Liver (tissue), 9 donors: ENCODE results near the gene DNAJC4. TPM values are rescaled to one million over a fixed set of nuclear protein-coding genes. Genes with fewer than 3 reads are reported as not detected.

Experiments
- DNase-seq: peaks from one replicate; pipeline ENCODE4 v3.0.0-alpha.2; 2017; ENCODE audit warnings: low spot score
- H3K27ac ChIP-seq, 2 donors: one replicate each; pipeline ENCODE4 v1.7.0; 2013; ENCODE audit warnings: inconsistent platforms in 2 of 2, low read length in 2 of 2, control low read depth in 1 of 2, low read depth in 1 of 2, mild to moderate bottlenecking in 1 of 2
- H3K27me3 ChIP-seq, 4 donors: one replicate each; pipeline versions ENCODE4 v1.6.1 to v1.7.0; 2013; ENCODE audit warnings: low read length in 3 of 4, inconsistent platforms in 1 of 4, mild to moderate bottlenecking in 1 of 4, moderate library complexity in 1 of 4; ENCODE audit not compliant: control insufficient read depth in 4 of 4, insufficient read depth in 4 of 4
- H3K36me3 ChIP-seq, 4 donors: one replicate each; pipeline versions ENCODE4 v1.6.1 to v1.7.0; 2013; ENCODE audit warnings: low read length in 3 of 4, mild to moderate bottlenecking in 3 of 4, low read depth in 1 of 4, moderate library complexity in 1 of 4; ENCODE audit not compliant: control insufficient read depth in 4 of 4, insufficient read depth in 3 of 4
- H3K4me1 ChIP-seq, 4 donors: one replicate each; pipeline versions ENCODE4 v1.6.1 to v1.7.0; 2013; ENCODE audit warnings: low read length in 3 of 4, mild to moderate bottlenecking in 3 of 4, moderate library complexity in 1 of 4; ENCODE audit not compliant: control insufficient read depth in 4 of 4, insufficient read depth in 4 of 4
- H3K4me3 ChIP-seq, 3 donors: one replicate each; pipeline versions ENCODE4 v1.6.1 to v1.7.0; 2013; ENCODE audit warnings: low read length in 3 of 3, control low read depth in 1 of 3, low read depth in 1 of 3, mild to moderate bottlenecking in 1 of 3
- H3K9ac ChIP-seq, 2 donors: one replicate each; pipeline ENCODE4 v1.7.0; 2013; ENCODE audit warnings: low read length in 2 of 2, mild to moderate bottlenecking in 2 of 2, moderate library complexity in 2 of 2, control low read depth in 1 of 2, low read depth in 1 of 2
- H3K9me3 ChIP-seq, 4 donors: one replicate each; pipeline versions ENCODE4 v1.6.1 to v1.7.0; 2013; ENCODE audit warnings: low read length in 3 of 4; ENCODE audit not compliant: control insufficient read depth in 4 of 4
- EGR1 ChIP-seq, 2 donors: IDR thresholded peaks; 2 replicates each; pipeline ENCODE4 v1.6.1; 2016 to 2018; ENCODE audit warnings: antibody characterized with exemption in 2 of 2, low read depth in 2 of 2
- FOXA2 ChIP-seq: IDR thresholded peaks from 2 replicates; pipeline ENCODE4 v1.6.1; 2016; ENCODE audit warnings: antibody characterized with exemption
- GABPA ChIP-seq, 2 donors: IDR thresholded peaks in 1 of 2; conservative IDR thresholded peaks in 1 of 2; 2 replicates each; pipeline ENCODE4 v1.6.1; 2016; ENCODE audit warnings: antibody characterized with exemption in 2 of 2, mild to moderate bottlenecking in 1 of 2, moderate library complexity in 1 of 2
- HNF4A ChIP-seq, 2 donors: conservative IDR thresholded peaks; 2 replicates each; pipeline ENCODE4 v1.6.1; 2016; ENCODE audit warnings: antibody characterized with exemption in 2 of 2, mild to moderate bottlenecking in 2 of 2
- JUND ChIP-seq, 2 donors: IDR thresholded peaks; 2 replicates each; pipeline ENCODE4 v1.6.1; 2016; ENCODE audit warnings: antibody characterized with exemption in 2 of 2
- MAX ChIP-seq: IDR thresholded peaks from 2 replicates; pipeline ENCODE4 v1.6.1; 2016; ENCODE audit warnings: antibody characterized with exemption
- RXRA ChIP-seq, 2 donors: IDR thresholded peaks; 2 replicates each; pipeline ENCODE4 v1.6.1; 2017 to 2018; ENCODE audit warnings: antibody characterized with exemption in 2 of 2, mild to moderate bottlenecking in 1 of 2
- YY1 ChIP-seq: IDR thresholded peaks from 2 replicates; pipeline ENCODE4 v1.6.1; 2016; ENCODE audit warnings: antibody characterized with exemption, mild to moderate bottlenecking
- WGBS: extraction: QIAGEN DNeasy Blood & Tissue Kit; methylation state at CpG from one replicate; pipeline ENCODE4 v1.1.7; 2013; 5-methylcytosine and 5-hydroxymethylcytosine counted together
- polyA plus RNA-seq, 2 donors: library from polyadenylated mRNA; stranded (reverse) in 1 of 2; unstranded in 1 of 2; fragments of 200-250 nt in 1 of 2; fragments of >200 nt in 1 of 2; fragmentation: Nextera tagmentation in 1 of 2; extraction: Ambion mirVana in 1 of 2; gene quantifications; one replicate each; pipeline versions ENCODE4 v1.2.1 to v1.2.3, GENCODE V29; 2013 to 2015
- total RNA-seq, 2 donors: library from RNA; depleted of rRNA; stranded (reverse); fragments of >200 nt; gene quantifications; one replicate each; pipeline ENCODE4 v1.2.3, GENCODE V29; 2014
- TF ChIP-seq, protein P1 (sequence below): fragments of 150-350 bp; IDR thresholded peaks from 2 replicates; pipeline ENCODE4 v1.5.1; 2017; ENCODE audit warnings: improper control_type of control experiment, low read depth, low read length; ENCODE audit not compliant: missing input control
- TF ChIP-seq, protein P2 (sequence below): IDR thresholded peaks from 2 replicates; pipeline ENCODE4 v1.6.1; 2016; ENCODE audit warnings: antibody characterized with exemption, mild to moderate bottlenecking
- TF ChIP-seq, protein P3 (sequence below): IDR thresholded peaks from 2 replicates; pipeline ENCODE4 v1.6.1; 2016; ENCODE audit warnings: antibody characterized with exemption
- donor health status: healthy.
- donor health status: healthy.
- donor health status: healthy.
- donor health status: healthy.
- donor health status: healthy.

Gene DNAJC4
- total and polyA plus RNA-seq, 4 donors = 8.5 to 25.9 (median 23.5) TPM

DNA sequence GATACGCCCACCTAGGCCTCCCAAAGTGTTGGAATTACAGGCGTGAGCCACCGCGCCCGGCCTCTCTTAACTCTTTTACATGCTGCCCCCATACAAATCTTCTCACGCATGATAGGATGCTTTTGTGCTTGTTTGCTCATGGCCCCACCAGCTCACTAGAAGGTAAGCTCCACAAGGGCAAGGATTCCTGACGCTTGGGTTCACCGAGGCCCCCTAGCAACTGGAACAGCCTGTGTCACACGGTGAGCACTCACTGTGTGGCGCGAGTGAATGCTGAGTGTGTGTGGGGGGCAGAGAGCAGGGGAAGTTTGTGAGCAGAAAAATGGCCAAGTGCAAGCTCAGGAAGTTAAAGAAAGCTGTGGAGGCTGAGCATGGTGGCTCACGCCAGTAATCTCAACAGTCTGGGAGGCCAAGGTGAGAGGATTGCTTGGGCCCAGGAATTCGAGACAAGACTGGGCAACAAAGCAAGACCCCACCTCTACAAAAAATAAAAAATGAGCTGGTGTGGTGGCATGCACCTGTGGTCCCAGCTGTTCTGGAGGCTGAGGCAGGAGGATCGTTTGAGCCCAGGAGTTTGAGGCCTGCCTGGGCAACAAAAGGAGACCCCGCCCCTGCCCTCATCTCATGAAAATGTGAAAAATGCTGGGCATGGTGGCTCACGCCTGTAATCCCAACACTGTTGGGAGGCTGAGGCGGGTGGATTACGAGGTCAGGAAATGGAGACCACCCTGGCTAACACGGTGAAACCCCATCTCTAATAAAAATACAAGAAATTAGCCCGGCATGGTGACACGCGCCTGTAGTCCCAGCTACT, 51.8 kb downstream of the DNAJC4 start:
- Histone ChIP-seq H3K4me1 (peaks cover 2 to 26% (median 23%) of the 10 kb centered on the region in 4 donors), H3K4me3 (no peak overlapping the region), H3K27ac (no peak overlapping the region), H3K9me3 (no peaks in the 10 kb centered on the region), H3K27me3 (no peaks in the 10 kb centered on the region), H3K9ac (no peak overlapping the region), H3K36me3 (peaks cover 0 to 12% (median 6%) of the 10 kb centered on the region in 4 donors)
- DNase-seq = no peak
- 97% methylated on average over 22 of the region's 22 CpGs for WGBS
- TF ChIP-seq JUND (IDR thresholded peaks at IDR 0.05) = no peak
- TF ChIP-seq, protein P1, sequence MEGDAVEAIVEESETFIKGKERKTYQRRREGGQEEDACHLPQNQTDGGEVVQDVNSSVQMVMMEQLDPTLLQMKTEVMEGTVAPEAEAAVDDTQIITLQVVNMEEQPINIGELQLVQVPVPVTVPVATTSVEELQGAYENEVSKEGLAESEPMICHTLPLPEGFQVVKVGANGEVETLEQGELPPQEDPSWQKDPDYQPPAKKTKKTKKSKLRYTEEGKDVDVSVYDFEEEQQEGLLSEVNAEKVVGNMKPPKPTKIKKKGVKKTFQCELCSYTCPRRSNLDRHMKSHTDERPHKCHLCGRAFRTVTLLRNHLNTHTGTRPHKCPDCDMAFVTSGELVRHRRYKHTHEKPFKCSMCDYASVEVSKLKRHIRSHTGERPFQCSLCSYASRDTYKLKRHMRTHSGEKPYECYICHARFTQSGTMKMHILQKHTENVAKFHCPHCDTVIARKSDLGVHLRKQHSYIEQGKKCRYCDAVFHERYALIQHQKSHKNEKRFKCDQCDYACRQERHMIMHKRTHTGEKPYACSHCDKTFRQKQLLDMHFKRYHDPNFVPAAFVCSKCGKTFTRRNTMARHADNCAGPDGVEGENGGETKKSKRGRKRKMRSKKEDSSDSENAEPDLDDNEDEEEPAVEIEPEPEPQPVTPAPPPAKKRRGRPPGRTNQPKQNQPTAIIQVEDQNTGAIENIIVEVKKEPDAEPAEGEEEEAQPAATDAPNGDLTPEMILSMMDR = no peak
- TF ChIP-seq, protein P2, sequence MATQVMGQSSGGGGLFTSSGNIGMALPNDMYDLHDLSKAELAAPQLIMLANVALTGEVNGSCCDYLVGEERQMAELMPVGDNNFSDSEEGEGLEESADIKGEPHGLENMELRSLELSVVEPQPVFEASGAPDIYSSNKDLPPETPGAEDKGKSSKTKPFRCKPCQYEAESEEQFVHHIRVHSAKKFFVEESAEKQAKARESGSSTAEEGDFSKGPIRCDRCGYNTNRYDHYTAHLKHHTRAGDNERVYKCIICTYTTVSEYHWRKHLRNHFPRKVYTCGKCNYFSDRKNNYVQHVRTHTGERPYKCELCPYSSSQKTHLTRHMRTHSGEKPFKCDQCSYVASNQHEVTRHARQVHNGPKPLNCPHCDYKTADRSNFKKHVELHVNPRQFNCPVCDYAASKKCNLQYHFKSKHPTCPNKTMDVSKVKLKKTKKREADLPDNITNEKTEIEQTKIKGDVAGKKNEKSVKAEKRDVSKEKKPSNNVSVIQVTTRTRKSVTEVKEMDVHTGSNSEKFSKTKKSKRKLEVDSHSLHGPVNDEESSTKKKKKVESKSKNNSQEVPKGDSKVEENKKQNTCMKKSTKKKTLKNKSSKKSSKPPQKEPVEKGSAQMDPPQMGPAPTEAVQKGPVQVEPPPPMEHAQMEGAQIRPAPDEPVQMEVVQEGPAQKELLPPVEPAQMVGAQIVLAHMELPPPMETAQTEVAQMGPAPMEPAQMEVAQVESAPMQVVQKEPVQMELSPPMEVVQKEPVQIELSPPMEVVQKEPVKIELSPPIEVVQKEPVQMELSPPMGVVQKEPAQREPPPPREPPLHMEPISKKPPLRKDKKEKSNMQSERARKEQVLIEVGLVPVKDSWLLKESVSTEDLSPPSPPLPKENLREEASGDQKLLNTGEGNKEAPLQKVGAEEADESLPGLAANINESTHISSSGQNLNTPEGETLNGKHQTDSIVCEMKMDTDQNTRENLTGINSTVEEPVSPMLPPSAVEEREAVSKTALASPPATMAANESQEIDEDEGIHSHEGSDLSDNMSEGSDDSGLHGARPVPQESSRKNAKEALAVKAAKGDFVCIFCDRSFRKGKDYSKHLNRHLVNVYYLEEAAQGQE = no peak
- TF ChIP-seq RXRA (IDR thresholded peaks at IDR 0.05) = no peak
- no peak for TF ChIP-seq EGR1 (IDR thresholded peaks at IDR 0.05; ENCODE audit: low read depth in 2 of 2)
- no peak for TF ChIP-seq GABPA (IDR thresholded peaks at IDR 0.05 in 1 of 2, conservative IDR thresholded peaks at IDR 0.05 in 1 of 2)
- no peak for TF ChIP-seq FOXA2

- 93% methylated on average over 3 of the region's 3 CpGs for WGBS
- TF ChIP-seq MAX = no peak
- TF ChIP-seq, protein P3, sequence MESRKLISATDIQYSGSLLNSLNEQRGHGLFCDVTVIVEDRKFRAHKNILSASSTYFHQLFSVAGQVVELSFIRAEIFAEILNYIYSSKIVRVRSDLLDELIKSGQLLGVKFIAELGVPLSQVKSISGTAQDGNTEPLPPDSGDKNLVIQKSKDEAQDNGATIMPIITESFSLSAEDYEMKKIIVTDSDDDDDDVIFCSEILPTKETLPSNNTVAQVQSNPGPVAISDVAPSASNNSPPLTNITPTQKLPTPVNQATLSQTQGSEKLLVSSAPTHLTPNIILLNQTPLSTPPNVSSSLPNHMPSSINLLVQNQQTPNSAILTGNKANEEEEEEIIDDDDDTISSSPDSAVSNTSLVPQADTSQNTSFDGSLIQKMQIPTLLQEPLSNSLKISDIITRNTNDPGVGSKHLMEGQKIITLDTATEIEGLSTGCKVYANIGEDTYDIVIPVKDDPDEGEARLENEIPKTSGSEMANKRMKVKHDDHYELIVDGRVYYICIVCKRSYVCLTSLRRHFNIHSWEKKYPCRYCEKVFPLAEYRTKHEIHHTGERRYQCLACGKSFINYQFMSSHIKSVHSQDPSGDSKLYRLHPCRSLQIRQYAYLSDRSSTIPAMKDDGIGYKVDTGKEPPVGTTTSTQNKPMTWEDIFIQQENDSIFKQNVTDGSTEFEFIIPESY = no peak
- no peak for TF ChIP-seq EGR1 (IDR thresholded peaks at IDR 0.05; ENCODE audit: low read depth in 2 of 2)
- TF ChIP-seq HNF4A (conservative IDR thresholded peaks at IDR 0.05) = no peak
- no peak for TF ChIP-seq RXRA (IDR thresholded peaks at IDR 0.05)
- TF ChIP-seq YY1 = no peak
- no peak for TF ChIP-seq GABPA (IDR thresholded peaks at IDR 0.05 in 1 of 2, conservative IDR thresholded peaks at IDR 0.05 in 1 of 2)
- no peaks in the 10 kb centered on the region for H3K27me3 ChIP-seq
- H3K36me3 ChIP-seq = peaks cover 0 to 11% (median 4%) of the 10 kb centered on the region in 4 donors
- H3K27ac ChIP-seq = no peak overlapping the region
- no peak for DNase-seq
- peaks cover 2 to 27% (median 23%) of the 10 kb centered on the region in 4 donors for H3K4me1 ChIP-seq
- no peaks in the 10 kb centered on the region for H3K9me3 ChIP-seq
- peak overlapping the region in 1 of 2 donors; percentile 3 for H3K9ac ChIP-seq
- H3K4me3 ChIP-seq = no peak overlapping the region
Observed at GRCh38 chr11:64283092-64283491, 52.7 kb downstream of the DNAJC4 start.

Other genes with a start within 250 kb of the DNAJC4 start
- gene OTUB1, start 244.1 kb upstream of the DNAJC4 start, total RNA-seq = 10 to 100 TPM; 18.8 to 21.9 TPM
- 10 to 100 TPM; 35.1 to 44.6 TPM for gene OTUB1, start 244.1 kb upstream of the DNAJC4 start, polyA plus RNA-seq
- gene FLRT1, start 194.6 kb upstream of the DNAJC4 start, total RNA-seq = under 1 TPM in 1 of 2 donors, not detected in 1; 0.05 TPM
- under 1 TPM; 0.02 to 0.32 TPM for gene FLRT1, start 194.6 kb upstream of the DNAJC4 start, polyA plus RNA-seq
- 10 to 100 TPM in 1 of 2 donors, 1 to 10 TPM in 1; 8.9 to 12.6 TPM for gene MACROD1, start 64.4 kb upstream of the DNAJC4 start, total RNA-seq
- gene MACROD1, start 64.4 kb upstream of the DNAJC4 start, polyA plus RNA-seq = 10 to 100 TPM; 13.5 to 25.9 TPM
- 10 to 100 TPM; 51.3 to 58.1 TPM for gene STIP1, start 44.4 kb upstream of the DNAJC4 start, total RNA-seq
- gene STIP1, start 44.4 kb upstream of the DNAJC4 start, polyA plus RNA-seq = 10 to 100 TPM; 22.6 to 33.7 TPM
- 10 to 100 TPM; 11.0 to 47.2 TPM for gene FERMT3, start 23.8 kb upstream of the DNAJC4 start, total RNA-seq
- gene FERMT3, start 23.8 kb upstream of the DNAJC4 start, polyA plus RNA-seq = 1 to 10 TPM; 3.4 to 8.5 TPM
- 10 to 100 TPM; 14.0 to 22.9 TPM for gene TRPT1, start 4.4 kb upstream of the DNAJC4 start, total RNA-seq
- gene TRPT1, start 4.4 kb upstream of the DNAJC4 start, polyA plus RNA-seq = 10 to 100 TPM; 18.7 to 37.8 TPM
- 10 to 100 TPM; 20.0 to 47.8 TPM for gene NUDT22, start 4.3 kb upstream of the DNAJC4 start, total RNA-seq
- gene NUDT22, start 4.3 kb upstream of the DNAJC4 start, polyA plus RNA-seq = 10 to 100 TPM; 37.9 to 44.5 TPM
- 1 to 10 TPM; 3.6 to 9.5 TPM for gene VEGFB, start 4.0 kb downstream of the DNAJC4 start, total RNA-seq
- gene VEGFB, start 4.0 kb downstream of the DNAJC4 start, polyA plus RNA-seq = 10 to 100 TPM; 11.9 to 17.3 TPM
- 10 to 100 TPM; 60.8 to 79.0 TPM for gene FKBP2, start 10.5 kb downstream of the DNAJC4 start, total RNA-seq
- gene FKBP2, start 10.5 kb downstream of the DNAJC4 start, polyA plus RNA-seq = 100 to 1,000 TPM; 170 to 241 TPM
- gene PPP1R14B, start 16.4 kb downstream of the DNAJC4 start, total RNA-seq = 10 to 100 TPM; 34.9 to 41.7 TPM
- 10 to 100 TPM; 24.2 to 57.6 TPM for gene PPP1R14B, start 16.4 kb downstream of the DNAJC4 start, polyA plus RNA-seq
- gene PLCB3, start 21.0 kb downstream of the DNAJC4 start, total RNA-seq = 1 to 10 TPM; 7.7 to 8.5 TPM
- gene PLCB3, start 21.0 kb downstream of the DNAJC4 start, polyA plus RNA-seq = 1 to 10 TPM in 1 of 2 donors, under 1 TPM in 1; 0.79 to 3.1 TPM
- 10 to 100 TPM; 16.0 to 21.1 TPM for gene BAD, start 54.1 kb downstream of the DNAJC4 start, total RNA-seq
- gene BAD, start 54.1 kb downstream of the DNAJC4 start, polyA plus RNA-seq = 10 to 100 TPM; 39.3 to 39.5 TPM
- 10 to 100 TPM in 1 of 2 donors, 1 to 10 TPM in 1; 6.9 to 11.0 TPM for gene GPR137, start 55.3 kb downstream of the DNAJC4 start, total RNA-seq
- 10 to 100 TPM in 1 of 2 donors, 1 to 10 TPM in 1; 6.7 to 22.2 TPM for gene GPR137, start 55.3 kb downstream of the DNAJC4 start, polyA plus RNA-seq
- gene KCNK4, start 60.8 kb downstream of the DNAJC4 start, total RNA-seq = not detected
- not detected for gene KCNK4, start 60.8 kb downstream of the DNAJC4 start, polyA plus RNA-seq
- under 1 TPM in 1 of 2 donors, not detected in 1; 0.42 TPM for gene CATSPERZ, start 69.8 kb downstream of the DNAJC4 start, total RNA-seq
- gene CATSPERZ, start 69.8 kb downstream of the DNAJC4 start, polyA plus RNA-seq = not detected
- gene ESRRA, start 75.0 kb downstream of the DNAJC4 start, total RNA-seq = 10 to 100 TPM; 19.8 to 64.8 TPM
- 10 to 100 TPM; 13.9 to 55.3 TPM for gene ESRRA, start 75.0 kb downstream of the DNAJC4 start, polyA plus RNA-seq
- gene TRMT112, start 87.0 kb downstream of the DNAJC4 start, total RNA-seq = 100 to 1,000 TPM in 1 of 2 donors, 10 to 100 TPM in 1; 52.5 to 137 TPM
- gene TRMT112, start 87.0 kb downstream of the DNAJC4 start, polyA plus RNA-seq = 100 to 1,000 TPM; 130 to 132 TPM
- gene PRDX5, start 87.6 kb downstream of the DNAJC4 start, total RNA-seq = 10 to 100 TPM; 66.8 to 93.4 TPM
- 100 to 1,000 TPM; 176 to 201 TPM for gene PRDX5, start 87.6 kb downstream of the DNAJC4 start, polyA plus RNA-seq
- gene CCDC88B, start 109.7 kb downstream of the DNAJC4 start, total RNA-seq = 1 to 10 TPM; 4.4 to 4.9 TPM
- 1 to 10 TPM; 3.5 to 3.6 TPM for gene CCDC88B, start 109.7 kb downstream of the DNAJC4 start, polyA plus RNA-seq
- 10 to 100 TPM; 10.8 to 13.5 TPM for gene RPS6KA4, start 128.6 kb downstream of the DNAJC4 start, total RNA-seq
- gene RPS6KA4, start 128.6 kb downstream of the DNAJC4 start, polyA plus RNA-seq = 1 to 10 TPM; 2.0 to 9.1 TPM